HG02981 (cell line): ENCODE data around the gene TROAP.
"Not testable (repeated sequence)": the region's sequence is repeated elsewhere in the genome, so short reads cannot be mapped to it uniquely, and the experiment has no call there.

Experiments used
- ATAC-seq: cut with Tn5 transposase; IDR thresholded peaks from one replicate; pipeline ENCODE4 v1.9.1; 2021; ENCODE audit warnings: mild to moderate bottlenecking, moderate library complexity; ENCODE audit not compliant: unreplicated experiment

TROAP gene

GRCh38 chr12:49328816-49329215, 5.8 kb downstream of the TROAP start:
- ATAC-seq: no peak

GRCh38 chr12:49330032-49330619, 7.1 kb downstream of the TROAP start:
- no peak for ATAC-seq

GRCh38 chr12:49330631-49331379, 7.8 kb downstream of the TROAP start:
- no peak for ATAC-seq

GRCh38 chr12:49331380-49332222, 8.5 kb downstream of the TROAP start:
- no peak for ATAC-seq

GRCh38 chr12:49332441-49332861, 9.4 kb downstream of the TROAP start:
- ATAC-seq: no peak

- no peak for ATAC-seq
Observed at GRCh38 chr12:49332891-49333371, 9.9 kb downstream of the TROAP start.

- not testable (repeated sequence) for ATAC-seq
Observed at GRCh38 chr12:49333778-49334177, 10.7 kb downstream of the TROAP start.

GRCh38 chr12:49334226-49334625, 11.2 kb downstream of the TROAP start:
- ATAC-seq: no peak

GRCh38 chr12:49334681-49335080, 11.6 kb downstream of the TROAP start:
- ATAC-seq: no peak

GRCh38 chr12:49335118-49335954, 12.3 kb downstream of the TROAP start:
- ATAC-seq: no peak

GRCh38 chr12:49335955-49336644, 13.0 kb downstream of the TROAP start:
- no peak for ATAC-seq

GRCh38 chr12:49336645-49337584, 13.9 kb downstream of the TROAP start, which contains the start of gene C1QL4:
Gene C1QL4 (minus strand): TSS chr12:49337188. CDS start chr12:49336477, 711 bp downstream.
- ATAC-seq: no peak

GRCh38 chr12:49338830-49339463, 15.9 kb downstream of the TROAP start:
- ATAC-seq: no peak

GRCh38 chr12:49339464-49339861, 16.4 kb downstream of the TROAP start:
- ATAC-seq: no peak

GRCh38 chr12:49340095-49340870, 17.2 kb downstream of the TROAP start:
- ATAC-seq: no peak

GRCh38 chr12:49340971-49341776, 18.1 kb downstream of the TROAP start:
- no peak for ATAC-seq

- ATAC-seq: no peak
Observed at GRCh38 chr12:49341777-49342065, 18.7 kb downstream of the TROAP start.
